ENCODE measurements around the gene TBL1Y. TPM values are rescaled to one million over a fixed set of nuclear protein-coding genes. Genes with fewer than 3 reads are reported as not detected.

Gene TBL1Y
- polyA plus RNA-seq, 3 donors, result not detected

DNA sequence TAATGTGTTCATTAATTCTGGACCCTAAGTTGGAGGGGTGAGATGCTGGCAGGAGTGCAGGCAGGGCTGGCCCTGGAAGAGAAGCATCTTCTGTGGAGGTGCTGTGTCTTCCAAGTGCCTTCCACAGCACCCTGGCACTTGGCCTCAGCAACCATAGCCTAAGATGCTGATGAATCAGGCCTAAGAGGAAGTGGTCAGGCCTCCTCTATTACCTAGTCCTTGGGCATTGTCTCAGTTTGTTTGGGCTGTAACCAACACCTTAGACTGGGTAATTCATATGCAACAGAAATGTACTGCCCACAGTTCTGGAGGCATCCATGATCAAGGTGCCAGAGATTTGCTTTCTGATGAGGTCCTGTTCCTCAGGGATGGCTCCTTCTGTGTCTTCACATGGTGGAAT lies 128.5 kb downstream of the TBL1Y start:
- H3K4me2 ChIP-seq (replicated peaks; ENCODE audit: extremely low read depth, low read length, poor library complexity, severe bottlenecking), result no peak overlapping the region
- Mint-ChIP-seq H3K27me3 (ENCODE audit: low read depth in 3 of 3) (peaks cover 0 to 2% (median 0%) of the 10 kb centered on the region in 3 donors), H3K27ac (no peak overlapping the region), H3K9me3 (peaks cover 0 to 3% (median 0%) of the 10 kb centered on the region in 7 donors), H3K36me3 (no peaks in the 10 kb centered on the region), H3K4me3 (no peak overlapping the region), H3K4me1 (no peaks in the 10 kb centered on the region)
- no peak for DNase-seq
- TF ChIP-seq, protein P1, sequence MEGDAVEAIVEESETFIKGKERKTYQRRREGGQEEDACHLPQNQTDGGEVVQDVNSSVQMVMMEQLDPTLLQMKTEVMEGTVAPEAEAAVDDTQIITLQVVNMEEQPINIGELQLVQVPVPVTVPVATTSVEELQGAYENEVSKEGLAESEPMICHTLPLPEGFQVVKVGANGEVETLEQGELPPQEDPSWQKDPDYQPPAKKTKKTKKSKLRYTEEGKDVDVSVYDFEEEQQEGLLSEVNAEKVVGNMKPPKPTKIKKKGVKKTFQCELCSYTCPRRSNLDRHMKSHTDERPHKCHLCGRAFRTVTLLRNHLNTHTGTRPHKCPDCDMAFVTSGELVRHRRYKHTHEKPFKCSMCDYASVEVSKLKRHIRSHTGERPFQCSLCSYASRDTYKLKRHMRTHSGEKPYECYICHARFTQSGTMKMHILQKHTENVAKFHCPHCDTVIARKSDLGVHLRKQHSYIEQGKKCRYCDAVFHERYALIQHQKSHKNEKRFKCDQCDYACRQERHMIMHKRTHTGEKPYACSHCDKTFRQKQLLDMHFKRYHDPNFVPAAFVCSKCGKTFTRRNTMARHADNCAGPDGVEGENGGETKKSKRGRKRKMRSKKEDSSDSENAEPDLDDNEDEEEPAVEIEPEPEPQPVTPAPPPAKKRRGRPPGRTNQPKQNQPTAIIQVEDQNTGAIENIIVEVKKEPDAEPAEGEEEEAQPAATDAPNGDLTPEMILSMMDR (IDR thresholded peaks at IDR 0.05), result no peak
- no peaks in the 10 kb centered on the region for H4K20me1 ChIP-seq (ENCODE audit: insufficient read depth, low read length)
- no peak overlapping the region for H3K4me3 ChIP-seq (replicated peaks in 1 of 3; ENCODE audit: low read depth in 2 of 3, low read length in 3 of 3)
- no peak overlapping the region for H3K27ac ChIP-seq (ENCODE audit: low read depth in 1 of 2, low read length in 2 of 2)
- intact Hi-C loops (cut with micrococcal nuclease), result no loop called here
- H2AFZ ChIP-seq (ENCODE audit: insufficient read depth, low read depth, low read length, poor library complexity, severe bottlenecking), result no peak overlapping the region
- H3K36me3 ChIP-seq (replicated peaks in 1 of 2; ENCODE audit: control insufficient read depth in 1 of 2, insufficient read depth in 2 of 2, low read length in 2 of 2), result no peaks in the 10 kb centered on the region
- H3K79me2 ChIP-seq (ENCODE audit: insufficient read depth, low read length), result no peaks in the 10 kb centered on the region
- H3K9me3 ChIP-seq (replicated peaks in 1 of 2; ENCODE audit: control insufficient read depth in 1 of 2, insufficient read depth in 1 of 2, low read length in 2 of 2), result no peaks in the 10 kb centered on the region
- no peak overlapping the region for H3K9ac ChIP-seq (ENCODE audit: insufficient read depth, low read length, poor library complexity, severe bottlenecking)
- H3K4me1 ChIP-seq (ENCODE audit: control insufficient read depth in 1 of 2, insufficient read depth in 2 of 2, low read length in 2 of 2), result no peaks in the 10 kb centered on the region
- H3K27me3 ChIP-seq (ENCODE audit: control insufficient read depth in 2 of 2, insufficient read depth in 2 of 2, low read length in 2 of 2), result no peaks in the 10 kb centered on the region

DNA sequence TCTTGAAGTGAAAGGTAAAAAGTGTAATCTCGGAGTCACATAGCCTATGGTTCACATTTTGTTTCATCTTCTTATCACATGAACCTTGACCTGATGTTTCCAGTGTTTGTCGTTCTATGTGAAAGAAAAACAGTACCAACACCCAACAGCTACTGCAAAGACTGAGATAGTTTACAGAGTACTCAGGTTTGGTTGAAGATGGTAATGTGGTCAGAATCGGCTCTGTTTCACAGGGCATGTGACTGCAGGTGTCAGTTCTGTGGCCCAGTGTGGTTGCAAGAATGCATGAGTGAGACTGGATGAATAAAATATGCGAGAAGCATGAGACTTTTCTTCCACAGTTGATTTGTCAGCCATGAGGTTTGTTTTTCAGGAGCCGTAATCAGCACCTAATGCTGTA lies 130.2 kb downstream of the TBL1Y start:
- no peak overlapping the region for H3K4me3 ChIP-seq (replicated peaks in 1 of 3; ENCODE audit: low read depth in 2 of 3, low read length in 3 of 3)
- Mint-ChIP-seq H3K9me3 (peaks cover 0 to 6% (median 0%) of the 10 kb centered on the region in 7 donors), H3K27ac (no peak overlapping the region), H3K4me3 (no peak overlapping the region), H3K36me3 (no peaks in the 10 kb centered on the region), H3K4me1 (no peaks in the 10 kb centered on the region), H3K27me3 (ENCODE audit: low read depth in 3 of 3) (peaks cover 0 to 3% (median 2%) of the 10 kb centered on the region in 3 donors)
- no peaks in the 10 kb centered on the region for H4K20me1 ChIP-seq (ENCODE audit: insufficient read depth, low read length)
- no peaks in the 10 kb centered on the region for H3K79me2 ChIP-seq (ENCODE audit: insufficient read depth, low read length)
- no peak overlapping the region for H3K27ac ChIP-seq (ENCODE audit: low read depth in 1 of 2, low read length in 2 of 2)
- H3K9ac ChIP-seq (ENCODE audit: insufficient read depth, low read length, poor library complexity, severe bottlenecking), result no peak overlapping the region
- TF ChIP-seq, protein P1 (IDR thresholded peaks at IDR 0.05), result no peak
- H2AFZ ChIP-seq (ENCODE audit: insufficient read depth, low read depth, low read length, poor library complexity, severe bottlenecking), result no peak overlapping the region
- no peak overlapping the region for H3K4me2 ChIP-seq (replicated peaks; ENCODE audit: extremely low read depth, low read length, poor library complexity, severe bottlenecking)
- H3K4me1 ChIP-seq (ENCODE audit: control insufficient read depth in 1 of 2, insufficient read depth in 2 of 2, low read length in 2 of 2), result no peaks in the 10 kb centered on the region
- no peak for DNase-seq
- H3K9me3 ChIP-seq (replicated peaks in 1 of 2; ENCODE audit: control insufficient read depth in 1 of 2, insufficient read depth in 1 of 2, low read length in 2 of 2), result no peaks in the 10 kb centered on the region
- no peaks in the 10 kb centered on the region for H3K36me3 ChIP-seq (replicated peaks in 1 of 2; ENCODE audit: control insufficient read depth in 1 of 2, insufficient read depth in 2 of 2, low read length in 2 of 2)
- intact Hi-C loops (cut with micrococcal nuclease), result no loop called here
- no CpG with 5 or more reads among the region's 5 CpGs for WGBS (ENCODE audit: insufficient coverage)
- H3K27me3 ChIP-seq (ENCODE audit: control insufficient read depth in 2 of 2, insufficient read depth in 2 of 2, low read length in 2 of 2), result no peaks in the 10 kb centered on the region

All from CD14-positive monocyte (primary cell).